H1 (cell line): ENCODE results near the gene IQSEC3. TPM values are rescaled to one million over a fixed set of nuclear protein-coding genes. Genes with fewer than 3 reads are reported as not detected.
A peak's percentile ranks its signal among the peaks of the same experiment; 100 is the strongest.

Experiments
- CTCF ChIA-PET: fragments of 300-600 bp; sonication (Branson Sonifier 250); formaldehyde crosslinking; loops from one replicate; lab custom pipeline; 2021; ENCODE audit not compliant: partially characterized antibody; lab: Charles Lee
- POLR2A ChIA-PET: fragments of 300-600 bp; sonication (Branson Sonifier 250); formaldehyde crosslinking; loops from one replicate; lab custom pipeline; 2021; ENCODE audit warnings: inconsistent platforms; ENCODE audit not compliant: partially characterized antibody; lab: Charles Lee
- DNase-seq, 2 experiments: peaks; one replicate each; pipeline versions ENCODE4 v3.0.0 to v3.0.0-alpha.2; 2010 to 2022; ENCODE audit warnings: low spot score in 2 of 2, low read depth in 1 of 2, mixed read lengths in 1 of 2
- FAIRE-seq: peaks from 2 replicates; lab custom pipeline; 2011; peaks lifted over from hg19 to GRCh38; lab: Jason Lieb, UNC
- H2AFZ ChIP-seq: 2 replicates; pipeline ENCODE4 v1.8.1; 2012; ENCODE audit warnings: low read length, inconsistent platforms
- H2AK5ac ChIP-seq: 2 replicates; pipeline ENCODE4 v1.6.1; 2013; ENCODE audit warnings: low read depth, low read length
- H2BK120ac ChIP-seq: replicated peaks from 2 replicates; pipeline ENCODE3; 2013; ENCODE audit warnings: low read depth, low read length, inconsistent platforms
- H2BK12ac ChIP-seq: 2 replicates; pipeline ENCODE4 v1.6.1; 2013; ENCODE audit warnings: low read depth, low read length
- H2BK15ac ChIP-seq: 2 replicates; pipeline ENCODE4 v1.6.1; 2013; ENCODE audit warnings: low read length
- H2BK20ac ChIP-seq: 2 replicates; pipeline ENCODE4 v1.6.1; 2013; ENCODE audit warnings: low read length
- H2BK5ac ChIP-seq: 2 replicates; pipeline ENCODE4 v1.6.1; 2013; ENCODE audit warnings: low read depth, low read length
- H3K14ac ChIP-seq: 2 replicates; pipeline ENCODE4 v1.6.1; 2013; ENCODE audit warnings: inconsistent platforms; ENCODE audit not compliant: insufficient read length
- H3K18ac ChIP-seq: 2 replicates; pipeline ENCODE4 v1.6.1; 2013; ENCODE audit warnings: low read length; ENCODE audit errors: extremely low read depth
- H3K23ac ChIP-seq: 2 replicates; pipeline ENCODE4 v1.6.1; 2013; ENCODE audit warnings: inconsistent platforms; ENCODE audit not compliant: insufficient read length
- H3K23me2 ChIP-seq: 2 replicates; pipeline ENCODE4 v1.6.1; 2013; ENCODE audit warnings: low read depth, low read length
- H3K27ac ChIP-seq: 2 replicates; pipeline ENCODE4 v1.6.1; 2011; ENCODE audit warnings: low read depth, low read length, inconsistent platforms
- H3K27me3 ChIP-seq, 4 experiments: replicated peaks in 1 of 4; 1 replicate in 1 of 4; 2 replicates in 3 of 4; pipeline versions ENCODE4 v1.6.1 to v1.8.1; 2011 to 2013; ENCODE audit warnings: low read length in 3 of 4, mild to moderate bottlenecking in 3 of 4, inconsistent platforms in 2 of 4, mixed read lengths in 2 of 4, moderate library complexity in 1 of 4; ENCODE audit not compliant: control insufficient read depth in 3 of 4, insufficient read depth in 3 of 4; ENCODE audit errors: extremely low read depth in 1 of 4
- H3K36me3 ChIP-seq, 4 experiments: 2 replicates each; pipeline versions ENCODE4 v1.6.1 to v1.8.1; 2011 to 2013; ENCODE audit warnings: mild to moderate bottlenecking in 4 of 4, low read length in 3 of 4, moderate library complexity in 2 of 4, control low read depth in 1 of 4, inconsistent platforms in 1 of 4; ENCODE audit not compliant: insufficient read depth in 4 of 4, control insufficient read depth in 2 of 4
- H3K4ac ChIP-seq: replicated peaks from 2 replicates; pipeline ENCODE3; 2013; ENCODE audit warnings: low read length, low read depth, mixed read lengths, inconsistent platforms; ENCODE audit not compliant: insufficient read length
- H3K4me1 ChIP-seq, 4 experiments: replicated peaks in 1 of 4; 1 replicate in 1 of 4; 2 replicates in 3 of 4; pipeline versions ENCODE4 v1.6.1 to v1.8.1; 2011 to 2013; ENCODE audit warnings: low read length in 3 of 4, inconsistent platforms in 2 of 4, mixed read lengths in 1 of 4; ENCODE audit not compliant: insufficient read depth in 4 of 4, control insufficient read depth in 3 of 4
- H3K4me2 ChIP-seq, 2 experiments: 2 replicates each; pipeline versions ENCODE4 v1.6.1 to v1.8.1; 2011 to 2013; ENCODE audit warnings: low read depth in 2 of 2, low read length in 2 of 2, control low read depth in 1 of 2, inconsistent platforms in 1 of 2, mild to moderate bottlenecking in 1 of 2; ENCODE audit not compliant: insufficient read depth in 1 of 2
- H3K4me3 ChIP-seq, 4 experiments: fragments of 200-600, 300-600 bp in 1 of 4; sonication (generic), shearing (Covaris generic), sonication (Bioruptor Twin) in 1 of 4; 2 replicates each; pipeline versions ENCODE4 v1.5.1 to v1.8.1; 2011 to 2016; ENCODE audit warnings: low read length in 4 of 4, low read depth in 3 of 4, control low read depth in 2 of 4, inconsistent platforms in 2 of 4, mild to moderate bottlenecking in 2 of 4, mixed read lengths in 1 of 4, moderate library complexity in 1 of 4; ENCODE audit not compliant: insufficient read depth in 2 of 4; ENCODE audit errors: extremely low read depth in 1 of 4
- H3K56ac ChIP-seq: replicated peaks from 2 replicates; pipeline ENCODE3; 2013; ENCODE audit warnings: low read depth, mild to moderate bottlenecking, mixed read lengths, low read length, inconsistent platforms; ENCODE audit not compliant: insufficient read length
- H3K79me1 ChIP-seq: 2 replicates; pipeline ENCODE4 v1.6.1; 2013; ENCODE audit warnings: low read depth, low read length, control low read depth
- H3K79me2 ChIP-seq, 2 experiments: 2 replicates each; pipeline versions ENCODE4 v1.6.1 to v1.8.1; 2012 to 2013; ENCODE audit warnings: low read length in 2 of 2, mild to moderate bottlenecking in 2 of 2, inconsistent platforms in 1 of 2; ENCODE audit not compliant: insufficient read depth in 2 of 2, control insufficient read depth in 1 of 2
- H3K9ac ChIP-seq, 4 experiments: replicated peaks in 1 of 4; 1 replicate in 1 of 4; 2 replicates in 3 of 4; pipeline versions ENCODE4 v1.6.1 to v1.8.1; 2011 to 2013; ENCODE audit warnings: low read depth in 3 of 4, low read length in 3 of 4, control low read depth in 2 of 4, mild to moderate bottlenecking in 2 of 4, moderate library complexity in 2 of 4, inconsistent platforms in 1 of 4; ENCODE audit errors: extremely low read depth in 1 of 4
- H3K9me3 ChIP-seq, 2 experiments: 2 replicates each; pipeline versions ENCODE4 v1.6.1 to v1.8.1; 2012 to 2013; ENCODE audit warnings: mild to moderate bottlenecking in 2 of 2, moderate library complexity in 2 of 2, control low read depth in 1 of 2, inconsistent platforms in 1 of 2, low read depth in 1 of 2, low read length in 1 of 2, mixed read lengths in 1 of 2; ENCODE audit not compliant: insufficient read depth in 2 of 2
- H4K20me1 ChIP-seq, 2 experiments: replicated peaks in 1 of 2; 2 replicates each; pipeline versions ENCODE3 to v1.8.1; 2011 to 2013; ENCODE audit warnings: inconsistent platforms in 2 of 2, low read length in 2 of 2, mild to moderate bottlenecking in 1 of 2; ENCODE audit not compliant: insufficient read depth in 2 of 2, control insufficient read depth in 1 of 2
- H4K5ac ChIP-seq: 2 replicates; pipeline ENCODE4 v1.6.1; 2013; ENCODE audit warnings: low read length, low read depth, mixed read lengths, inconsistent platforms; ENCODE audit not compliant: insufficient read length
- H4K8ac ChIP-seq: 2 replicates; pipeline ENCODE4 v1.8.0; 2013; ENCODE audit warnings: mild to moderate bottlenecking, moderate library complexity, low read length, inconsistent platforms; ENCODE audit not compliant: insufficient read depth; ENCODE audit errors: extremely low read depth
- H4K91ac ChIP-seq: replicated peaks from 2 replicates; pipeline ENCODE3; 2013; ENCODE audit warnings: low read length, mixed read lengths, inconsistent platforms; ENCODE audit not compliant: insufficient read length
- EGR1 ChIP-seq: IDR thresholded peaks from 2 replicates; pipeline ENCODE4 v1.6.1; 2011; ENCODE audit warnings: low read depth, low read length, borderline replicate concordance
- KDM1A ChIP-seq: fragments of 200-600, 300-600 bp; sonication (generic); IDR thresholded peaks from 2 replicates; pipeline ENCODE4 v1.7.1; 2016; ENCODE audit warnings: mild to moderate bottlenecking, low read length, borderline replicate concordance
- POLR2A ChIP-seq, 2 experiments: IDR thresholded peaks; 1 replicate in 1 of 2; 2 replicates in 1 of 2; pipeline ENCODE4 v1.6.1; 2011; ENCODE audit warnings: low read depth in 2 of 2, low read length in 2 of 2, mild to moderate bottlenecking in 2 of 2; ENCODE audit errors: control extremely low read depth in 1 of 2
- RBBP5 ChIP-seq: IDR thresholded peaks from 2 replicates; pipeline ENCODE4 v1.7.1; 2012; ENCODE audit warnings: low read depth, mild to moderate bottlenecking, inconsistent platforms, low read length, moderate library complexity, borderline replicate concordance
- SP1 ChIP-seq: IDR thresholded peaks from 2 replicates; pipeline ENCODE4 v1.6.1; 2011; ENCODE audit warnings: low read depth, low read length
- WGBS, 2 experiments: shearing (Covaris generic) in 1 of 2; methylation state at CpG; one replicate each; pipeline versions ENCODE4 v1.1.6 to v1.1.7; 2013 to 2015; ENCODE audit warnings: low lambda C conversion rate in 2 of 2, mixed read lengths in 2 of 2, inconsistent platforms in 1 of 2, low coverage in 1 of 2, missing lambda C conversion rate in 1 of 2; ENCODE audit not compliant: insufficient replicate concordance in 2 of 2, insufficient coverage in 1 of 2, insufficient read length in 1 of 2; ENCODE audit errors: extremely low coverage in 1 of 2, missing lambda C conversion rate in 1 of 2; 5-methylcytosine and 5-hydroxymethylcytosine counted together
- polyA plus RNA-seq, 7 experiments: library from polyadenylated mRNA; depleted of rRNA in 3 of 7; stranded (reverse) in 5 of 7; unstranded in 2 of 7; fragments of >200 nt in 5 of 7; fragments of 200-250 nt in 2 of 7; gene quantifications; 1 replicate in 5 of 7; 2 replicates in 1 of 7; 4 replicates in 1 of 7; pipeline versions ENCODE4 v1.2.1 to v1.2.3, GENCODE V29; 2011 to 2013; ENCODE audit warnings: missing spikeins in 2 of 7, mixed read lengths in 2 of 7
- total RNA-seq: library from RNA; stranded (reverse); fragmentation: NEBNext Ultra II Directional; extraction: Animal tissue kit (Norgen Biotek cat#: 25700); gene quantifications from 2 replicates; pipeline ENCODE4 v1.2.1, GENCODE V29; 2021

IQSEC3 gene
- total and polyA plus RNA-seq, 2 of the 8 experiments (the other 6 are each of a cell fraction or from before 2014, with no cell fraction given): 1.2 to 3.1 TPM

DNA sequence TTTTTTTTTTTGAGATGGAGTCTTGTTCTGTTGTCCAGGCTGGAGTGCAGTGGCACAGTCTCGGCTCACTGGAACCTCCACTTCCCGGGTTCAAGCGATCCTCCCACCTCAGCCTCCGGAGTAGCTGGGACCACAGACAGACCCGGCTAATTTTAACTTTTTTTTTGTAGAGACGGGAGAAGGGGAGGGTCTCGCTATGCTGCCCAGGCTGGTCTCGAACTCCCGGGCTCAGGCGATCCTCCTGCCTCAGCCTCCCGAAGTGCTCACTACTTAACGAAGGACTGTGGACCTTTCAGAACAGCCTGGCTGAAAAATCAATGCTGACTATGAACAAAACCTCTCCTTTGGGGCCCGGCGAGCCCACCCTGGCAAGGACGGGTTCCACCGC lies 136.5 kb downstream of the IQSEC3 start:
- Histone ChIP-seq H3K56ac (no peak overlapping the region), H3K4me3 (peak overlapping the region; percentile 55 to 80 (median 62)), H3K4me2 (peak overlapping the region; percentile 82 to 99)
- TF ChIP-seq EGR1: no peak
- no peak for TF ChIP-seq RBBP5
- no peak for TF ChIP-seq SP1
- TF ChIP-seq KDM1A: 0 out of 2 replicates have a peak, but pooled peaks have one; percentile 44
- TF ChIP-seq POLR2A (IDR thresholded peaks at IDR 0.05; ENCODE audit: control extremely low read depth in 1 of 2, low read depth in 2 of 2, low read length in 2 of 2): no peak
- TF ChIP-seq, all 59 proteins: peak for 1
- H3K27me3 ChIP-seq: peaks cover 5 to 51% (median 33%) of the 10 kb centered on the region in 4 experiments
- H3K27ac ChIP-seq: no peak overlapping the region
- H4K20me1 ChIP-seq: peaks cover 0 to 2% of the 10 kb centered on the region in 2 experiments
- H4K91ac ChIP-seq: no peak overlapping the region
- H2BK120ac ChIP-seq: no peak overlapping the region
- no peak overlapping the region for H3K18ac ChIP-seq
- no peak overlapping the region for H2AK5ac ChIP-seq
- H3K79me1 ChIP-seq: no peaks in the 10 kb centered on the region
- no peak overlapping the region for H2BK12ac ChIP-seq
- no peaks in the 10 kb centered on the region for H3K79me2 ChIP-seq
- ChIA-PET CTCF (interaction anchor here (1.7 to 7.3 kb wide), 4 partner anchors 9 to 16 kb away, joined by 5 to 74 read pairs (median 38); partner anchors contain the start of gene SLC6A12), POLR2A (interaction anchor here (0.8 to 1.5 kb wide), 4 partner anchors 8 to 24 kb away, joined by 3 to 8 read pairs (median 4); no protein-coding TSS in a partner anchor)
- no peak overlapping the region for H2BK15ac ChIP-seq
- H3K14ac ChIP-seq: no peak overlapping the region
- no peak overlapping the region for H2BK5ac ChIP-seq
- H3K36me3 ChIP-seq: no peaks in the 10 kb centered on the region; a peak in 1 of 8 replicates
- H4K5ac ChIP-seq: no peak overlapping the region
- H3K4me1 ChIP-seq: peaks cover 7 to 18% (median 12%) of the 10 kb centered on the region in 4 experiments
- no peak overlapping the region for H3K4ac ChIP-seq
- H2AFZ ChIP-seq: 0 out of 2 replicates have a peak overlapping the region, but pooled peaks have one; percentile 39
- 50% methylated on average over 16 of the region's 16 CpGs; no CpG with 5 or more reads in 1 of the 2 experiments for WGBS, 2 experiments
- H3K9me3 ChIP-seq: no peaks in the 10 kb centered on the region
- H3K23me2 ChIP-seq: peaks cover 5% of the 10 kb centered on the region; the same call in 1 of the 2 replicates
- H2BK20ac ChIP-seq: no peak overlapping the region
- H3K23ac ChIP-seq: no peak overlapping the region
- H3K9ac ChIP-seq: no peak overlapping the region
- H4K8ac ChIP-seq: no peak overlapping the region
- FAIRE-seq: no peak
- DNase-seq: no peak
